ENCODE measurements around the gene TCFL5.

Gene TCFL5

GRCh38 chr20:62822788-62823651 lies 38.6 kb downstream of the TCFL5 start:
- DNase-seq (ENCODE audit: low spot score), result no peak

- DNase-seq (ENCODE audit: low spot score), result no peak
Measured at GRCh38 chr20:62822239-62822787, 39.3 kb downstream of the TCFL5 start.

- DNase-seq (ENCODE audit: low spot score), result no peak
Measured at GRCh38 chr20:62821726-62822210, 39.9 kb downstream of the TCFL5 start.

DNA sequence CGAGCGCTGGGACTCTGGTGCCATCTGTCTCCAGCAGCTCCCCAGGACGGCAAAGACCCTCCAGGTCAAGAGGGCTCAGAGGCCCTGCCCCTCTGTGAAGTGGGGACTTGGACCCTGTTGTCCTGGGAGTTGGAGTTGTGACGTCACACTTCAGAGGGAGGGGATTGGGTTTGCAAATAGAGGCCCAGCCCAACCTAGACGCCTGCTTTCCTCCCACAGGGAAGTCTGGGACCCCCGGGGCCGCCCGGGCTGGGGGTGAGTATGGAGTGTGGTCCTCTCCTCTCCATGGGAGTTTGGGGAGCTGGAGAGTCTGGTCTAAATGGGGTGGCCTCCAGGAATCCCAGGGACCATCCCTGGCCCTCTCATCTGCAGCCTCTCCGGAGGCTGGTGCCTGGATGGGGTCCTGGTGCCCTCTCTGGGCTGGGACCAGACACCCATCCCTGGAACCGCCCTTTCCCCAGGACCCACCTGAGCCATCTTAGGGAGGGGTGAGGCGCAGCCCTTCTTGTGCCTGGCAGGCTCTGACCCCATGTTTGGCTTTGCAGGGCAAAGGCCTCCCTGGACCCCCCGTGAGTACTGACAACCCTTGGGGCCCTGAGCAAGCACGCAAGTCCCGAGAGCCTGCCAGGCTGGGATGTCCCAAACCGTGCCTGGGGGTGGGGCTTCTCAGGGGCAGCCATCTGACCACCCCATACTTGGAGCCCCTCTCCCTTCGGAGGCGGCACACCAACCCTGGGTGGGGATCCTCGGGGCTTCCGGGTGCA lies 40.5 kb downstream of the TCFL5 start:
- DNase-seq (ENCODE audit: low spot score), result no peak

DNA sequence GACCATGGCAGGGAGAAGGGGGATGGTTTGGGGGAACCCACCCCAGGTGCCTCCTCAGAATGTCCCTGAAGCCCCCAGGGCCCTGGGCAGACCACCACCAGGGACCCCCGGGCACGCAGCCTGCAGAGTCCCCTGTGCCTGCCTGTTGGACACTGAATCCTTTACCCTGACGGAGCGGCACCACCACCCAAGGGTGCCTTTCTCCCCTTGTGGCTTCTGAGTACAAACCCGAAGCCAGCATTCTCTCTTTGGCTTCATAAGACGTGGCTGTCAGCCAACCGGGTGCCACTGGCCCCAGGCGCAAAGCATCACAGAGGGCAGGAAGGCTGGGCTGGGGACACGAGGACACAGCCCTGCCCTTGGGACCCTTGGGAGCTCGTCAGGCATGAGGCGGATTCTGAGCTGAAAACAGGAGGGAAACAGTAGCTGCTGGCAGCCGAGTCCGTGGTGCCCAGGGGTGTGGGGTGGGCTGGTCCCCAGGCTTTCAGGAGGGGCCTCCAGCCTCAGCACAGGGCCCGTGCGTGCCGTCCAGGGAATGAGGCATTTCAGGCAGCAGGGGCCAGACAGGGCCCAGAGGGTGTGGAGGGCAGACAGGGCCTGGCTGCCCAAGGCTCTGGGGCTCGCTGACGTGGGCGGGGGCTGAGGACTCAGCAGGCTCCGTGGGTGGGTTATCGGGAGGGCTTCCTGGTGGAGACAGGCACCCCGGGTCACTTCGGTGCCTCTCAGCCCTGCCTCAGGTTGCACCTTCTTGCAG lies 41.2 kb downstream of the TCFL5 start:
- DNase-seq (ENCODE audit: low spot score), result no peak

DNA sequence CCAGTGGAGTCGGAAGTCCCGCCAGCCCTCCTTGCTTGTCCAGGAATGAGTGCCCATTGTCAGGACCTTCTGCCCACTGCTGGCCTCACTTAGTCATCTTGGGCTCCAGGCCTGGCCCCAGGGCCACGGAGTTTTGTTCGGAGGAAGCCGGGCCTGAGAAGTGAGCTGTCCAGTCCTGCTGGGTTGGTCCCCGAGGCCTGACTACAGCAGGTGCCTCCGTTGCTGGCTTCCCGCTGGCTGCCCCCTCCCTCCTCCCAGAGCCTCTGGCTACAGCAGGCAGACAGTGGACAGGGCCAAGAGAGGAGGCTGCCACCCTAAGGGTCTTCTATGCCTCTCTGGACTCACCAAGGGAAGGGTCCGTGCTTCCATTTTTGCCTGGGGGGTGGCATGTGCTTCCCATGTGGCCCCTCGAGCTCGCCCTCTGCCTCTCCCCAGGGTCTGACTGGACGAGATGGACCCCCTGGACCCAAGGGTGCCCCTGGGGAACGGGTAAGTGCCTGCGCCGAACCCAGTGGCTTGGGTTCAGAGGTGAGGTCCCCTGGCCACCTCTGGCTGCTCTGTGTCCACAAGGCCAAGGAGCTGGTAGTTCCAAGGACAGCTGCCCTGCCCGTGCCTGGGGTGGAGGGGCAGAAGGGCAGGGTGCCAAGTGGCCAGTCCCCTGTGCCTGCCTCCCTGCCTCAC lies 42.0 kb downstream of the TCFL5 start:
- no peak for DNase-seq (ENCODE audit: low spot score)

DNA sequence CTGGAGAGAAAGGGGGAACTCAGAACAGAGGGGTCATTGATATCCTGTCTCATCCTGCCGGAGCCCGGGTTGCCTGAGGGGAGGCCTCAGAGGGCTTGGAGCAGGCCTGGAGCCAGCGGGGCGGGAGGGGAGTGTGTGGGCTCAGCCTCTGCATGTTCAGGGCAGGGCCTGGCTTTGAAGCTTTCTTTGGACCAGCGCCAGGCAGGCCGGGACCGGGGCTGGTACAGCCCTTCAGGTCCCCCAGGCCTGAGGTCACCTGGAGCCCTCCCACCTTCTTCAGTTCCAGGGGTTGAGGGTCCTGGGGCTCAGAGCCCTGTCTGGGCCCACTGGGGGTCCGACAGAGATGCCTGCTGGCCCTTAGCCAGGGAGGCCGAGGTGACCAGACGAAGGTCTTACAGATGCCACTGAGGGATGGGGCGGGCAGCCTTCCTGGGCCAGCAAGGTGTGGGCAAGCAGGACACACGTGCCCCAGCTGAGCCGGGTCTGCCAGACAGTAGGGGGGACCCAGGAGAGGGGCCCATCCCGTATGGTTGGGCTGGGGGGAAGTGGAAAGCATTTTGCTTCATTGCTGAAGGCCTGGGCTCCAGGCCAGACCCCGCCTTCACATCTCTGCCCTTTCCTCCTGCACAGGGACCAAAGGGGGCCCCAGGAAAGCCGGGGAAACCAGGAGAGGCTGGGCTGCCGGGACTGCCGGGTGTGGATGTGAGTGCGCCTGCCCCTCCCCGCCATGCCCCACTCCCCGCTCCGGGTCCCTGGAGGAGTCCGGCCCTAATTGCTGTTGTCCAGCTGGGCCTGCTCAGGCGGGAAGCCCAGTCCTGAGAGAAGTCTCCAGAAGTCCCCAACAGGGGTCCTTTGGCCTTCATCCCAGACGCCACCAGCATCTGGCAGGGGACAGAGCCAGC lies 42.8 kb downstream of the TCFL5 start:
- DNase-seq (ENCODE audit: low spot score), result peak; percentile 97

DNA sequence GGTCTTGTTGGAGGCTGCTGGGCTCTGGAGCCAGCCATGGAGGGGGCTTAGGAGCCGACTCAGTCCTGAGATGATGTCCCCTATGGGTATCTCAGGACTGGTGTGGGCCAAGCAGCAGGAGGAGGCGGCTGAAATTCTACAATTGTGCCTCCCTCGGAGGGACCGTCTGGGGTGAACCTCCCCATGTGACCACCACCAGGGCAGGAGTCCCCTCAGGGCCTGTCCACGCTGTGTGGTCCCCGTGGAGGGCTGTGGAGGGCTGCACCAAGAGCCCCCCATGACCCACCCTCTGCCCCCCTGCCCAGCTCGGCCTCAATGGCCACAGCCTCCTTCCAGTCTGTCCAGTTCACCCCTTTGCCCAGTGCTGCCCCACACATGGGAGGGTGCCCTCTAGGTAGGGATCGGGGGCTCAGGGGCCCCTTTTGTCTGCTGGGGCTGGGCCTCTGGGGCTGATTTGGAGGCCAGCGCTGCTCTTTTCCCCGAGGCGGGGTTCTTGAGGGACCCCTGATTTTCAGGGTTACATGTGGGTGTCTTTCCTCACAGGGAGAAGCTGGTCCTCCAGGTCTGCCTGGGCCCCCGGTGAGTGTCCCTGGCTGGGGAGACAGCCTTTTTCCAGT lies 43.5 kb downstream of the TCFL5 start:
- no peak for DNase-seq (ENCODE audit: low spot score)

DNA sequence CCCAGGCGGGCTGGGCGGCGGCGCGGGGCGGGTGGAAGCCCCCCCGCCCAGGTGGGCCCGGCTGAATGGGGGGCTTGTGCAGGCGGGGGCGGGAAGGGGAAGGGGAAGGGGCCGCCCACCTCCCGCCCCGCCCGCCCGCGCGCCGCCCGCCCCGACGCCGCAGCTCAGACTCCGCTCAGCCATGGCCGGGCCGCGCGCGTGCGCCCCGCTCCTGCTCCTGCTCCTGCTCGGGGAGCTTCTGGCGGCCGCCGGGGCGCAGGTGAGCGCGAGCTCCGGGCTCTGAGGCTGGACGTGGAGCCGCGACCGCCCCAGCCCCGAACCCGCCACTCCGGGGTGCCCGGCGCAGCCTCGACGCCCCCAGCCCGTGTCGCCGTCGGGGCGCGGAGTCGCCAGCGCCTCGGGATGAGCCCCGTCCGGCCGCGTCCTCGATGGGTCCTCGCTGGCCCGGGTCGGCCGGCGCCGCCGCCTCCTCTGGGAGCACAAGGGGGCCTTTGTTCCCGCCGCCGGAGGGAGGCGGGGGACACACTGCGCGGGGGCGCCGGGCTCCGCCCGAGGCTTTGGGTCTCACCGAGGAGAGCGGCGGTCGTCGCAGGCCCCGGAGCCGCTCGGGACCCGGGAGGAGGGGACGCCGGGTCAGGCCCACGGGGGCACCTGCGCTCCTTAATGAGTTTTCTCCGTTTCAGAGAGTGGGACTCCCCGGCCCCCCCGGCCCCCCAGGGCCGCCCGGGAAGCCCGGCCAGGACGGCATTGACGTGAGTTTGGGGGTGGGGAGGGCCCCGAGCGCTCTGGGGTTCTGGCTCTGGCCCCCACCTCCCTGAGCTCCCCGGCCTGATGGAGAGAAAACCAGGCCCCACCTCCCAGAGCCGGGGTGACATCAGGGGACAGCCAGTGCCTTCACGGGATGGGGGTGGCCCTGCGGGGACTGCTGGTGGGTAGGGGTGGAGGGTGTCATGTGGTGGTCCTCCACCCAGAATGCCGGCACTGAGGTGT lies 44.4 kb downstream of the TCFL5 start, which contains the start of gene COL9A3:
Gene COL9A3, plus strand, starts transcription at position 167 of the 990 bp plus-strand sequence. Its CDS starts 15 bp downstream, at position 182.
- DNase-seq (ENCODE audit: low spot score), result peak; percentile 68

DNA sequence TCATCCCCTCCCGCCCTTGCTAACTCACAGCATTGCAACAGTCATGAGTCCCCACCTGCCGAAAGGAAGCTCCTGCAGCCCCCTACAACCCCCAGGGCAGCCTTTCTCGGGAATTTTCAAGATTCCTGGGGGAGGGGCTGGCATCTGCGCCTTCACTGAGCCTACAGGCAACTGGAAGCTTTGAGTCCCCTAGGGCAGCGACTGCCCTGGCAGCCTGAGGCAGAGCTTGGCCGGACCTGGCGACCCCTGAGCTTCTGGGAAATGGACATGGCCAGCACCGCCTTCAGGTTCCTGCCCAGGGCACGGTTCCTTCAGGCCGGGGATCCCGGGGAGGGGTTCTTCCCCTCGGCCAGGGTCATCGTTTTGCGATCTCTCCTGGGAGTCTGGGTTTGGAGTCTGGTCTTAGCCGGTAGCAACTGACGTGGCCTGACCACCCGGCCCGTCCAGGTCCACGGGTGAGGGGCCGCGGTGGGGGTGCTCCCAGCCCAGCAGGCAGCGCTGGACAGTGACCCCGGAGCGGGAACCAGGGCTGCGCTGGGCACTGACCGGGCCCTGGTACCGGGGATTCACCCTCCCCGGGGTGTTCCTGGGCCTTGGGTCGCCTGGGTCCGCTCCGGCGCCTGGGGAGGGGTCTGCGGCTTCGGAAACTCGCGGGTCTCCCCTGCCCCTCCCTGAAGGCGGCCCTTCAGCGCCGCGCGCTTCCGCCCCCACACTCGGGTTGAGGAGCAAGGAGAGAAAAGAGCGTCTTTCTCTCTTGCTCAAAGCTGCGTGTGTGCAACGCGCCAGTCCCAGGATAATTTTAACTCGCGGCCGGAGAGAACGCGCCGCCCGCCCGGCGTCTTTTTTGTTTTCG lies 45.4 kb downstream of the TCFL5 start:
- DNase-seq (ENCODE audit: low spot score), result peak; percentile 69

- peak; percentile 96 for DNase-seq (ENCODE audit: low spot score)
Measured at GRCh38 chr20:62815066-62815991, 46.3 kb downstream of the TCFL5 start.

GRCh38 chr20:62814709-62815065 lies 46.9 kb downstream of the TCFL5 start:
- no peak for DNase-seq (ENCODE audit: low spot score)

DNA sequence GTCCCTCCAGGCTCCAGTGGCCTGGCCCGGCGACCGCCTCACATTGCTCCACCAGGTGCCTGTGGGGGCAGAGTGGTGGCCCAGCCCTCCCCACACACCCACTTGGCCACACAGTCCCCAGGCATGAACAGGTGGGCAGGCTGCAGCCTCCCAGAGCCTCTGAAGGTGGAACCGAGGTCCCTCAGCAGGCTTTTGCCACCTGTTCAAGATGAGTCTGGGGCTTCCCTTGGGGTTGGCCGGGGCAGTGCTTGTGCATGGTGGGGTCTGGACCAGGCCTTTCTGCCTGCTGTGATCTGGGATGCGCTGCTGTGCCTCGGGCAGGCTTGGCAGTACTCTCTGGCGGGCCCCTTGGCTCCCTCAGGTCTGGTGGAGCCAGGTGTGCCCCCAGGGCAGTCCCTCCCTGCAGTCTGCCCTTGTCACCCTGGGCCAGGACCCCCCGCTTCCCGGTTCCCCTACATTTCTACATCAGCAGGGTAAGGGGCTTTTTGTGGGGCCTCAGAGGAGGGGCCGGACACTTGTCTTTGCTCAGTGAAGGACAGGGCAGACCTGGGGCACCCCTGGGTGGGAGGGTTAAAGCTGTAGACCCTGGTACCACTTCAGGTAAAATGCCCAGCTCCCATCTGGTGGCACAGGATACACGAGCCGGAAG lies 47.4 kb downstream of the TCFL5 start:
- DNase-seq (ENCODE audit: low spot score), result no peak

- no peak for DNase-seq (ENCODE audit: low spot score)
Measured at GRCh38 chr20:62813588-62813987, 48.0 kb downstream of the TCFL5 start.

DNA sequence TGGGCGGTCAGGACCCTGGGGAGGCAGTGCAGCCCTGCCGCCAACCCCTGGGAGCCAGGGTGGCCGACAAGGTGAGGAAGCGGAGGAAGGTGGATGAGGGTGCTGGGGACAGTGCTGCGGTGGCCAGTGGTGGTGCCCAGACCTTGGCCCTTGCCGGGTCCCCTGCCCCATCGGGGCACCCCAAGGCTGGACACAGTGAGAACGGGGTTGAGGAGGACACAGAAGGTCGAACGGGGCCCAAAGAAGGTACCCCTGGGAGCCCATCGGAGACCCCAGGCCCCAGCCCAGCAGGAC lies 48.8 kb downstream of the TCFL5 start:
- no peak for DNase-seq (ENCODE audit: low spot score)

DNA sequence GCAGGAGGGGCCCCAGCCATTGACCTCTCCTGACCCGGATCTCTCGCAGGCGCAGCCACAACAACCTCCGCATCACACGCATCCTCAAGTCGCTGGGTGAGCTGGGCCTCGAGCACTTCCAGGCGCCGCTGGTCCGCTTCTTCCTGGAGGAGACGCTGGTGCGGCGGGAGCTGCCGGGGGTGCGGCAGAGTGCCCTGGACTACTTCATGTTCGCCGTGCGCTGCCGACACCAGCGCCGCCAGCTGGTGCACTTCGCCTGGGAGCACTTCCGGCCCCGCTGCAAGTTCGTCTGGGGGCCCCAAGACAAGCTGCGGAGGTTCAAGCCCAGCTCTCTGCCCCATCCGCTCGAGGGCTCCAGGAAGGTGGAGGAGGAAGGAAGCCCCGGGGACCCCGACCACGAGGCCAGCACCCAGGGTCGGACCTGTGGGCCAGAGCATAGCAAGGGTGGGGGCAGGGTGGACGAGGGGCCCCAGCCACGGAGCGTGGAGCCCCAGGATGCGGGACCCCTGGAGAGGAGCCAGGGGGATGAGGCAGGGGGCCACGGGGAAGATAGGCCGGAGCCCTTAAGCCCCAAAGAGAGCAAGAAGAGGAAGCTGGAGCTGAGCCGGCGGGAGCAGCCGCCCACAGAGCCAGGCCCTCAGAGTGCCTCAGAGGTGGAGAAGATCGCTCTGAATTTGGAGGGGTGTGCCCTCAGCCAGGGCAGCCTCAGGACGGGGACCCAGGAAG lies 49.3 kb downstream of the TCFL5 start:
- DNase-seq (ENCODE audit: low spot score), result no peak

Data from COLO829 (cell line).